Stimulated activated CD4-positive, alpha-beta T cell treated with anti-CD3 and anti-CD28 coated beads, Interleukin-1b, Interleukin-23, amount 100 ng/mL, for 1 hour (primary cell): Measurements from ENCODE around the gene GYPA.
"Not testable (repeated sequence)": the region's sequence is repeated elsewhere in the genome, so short reads cannot be mapped to it uniquely, and the experiment has no call there.

Experiments
- DNase-seq, 2 donors: peaks; one replicate each; pipeline ENCODE4 v3.0.0-alpha.2; 2020; ENCODE audit warnings: low read depth in 2 of 2

The GYPA gene

GRCh38 chr4:144140594-144141295 lies at the start of gene GYPA:
TSS of gene GYPA (minus strand) at chr4:144140718. CDS start at chr4:144140635, 83 bp downstream.
- DNase-seq = not testable (repeated sequence)

- DNase-seq = no peak
Measured at GRCh38 chr4:144190009-144190408, 49.5 kb upstream of the GYPA start.

- no peak for DNase-seq
Measured at GRCh38 chr4:144189121-144189520, 48.6 kb upstream of the GYPA start.

- no peak for DNase-seq
Measured at GRCh38 chr4:144185086-144185485, 44.6 kb upstream of the GYPA start.

DNA sequence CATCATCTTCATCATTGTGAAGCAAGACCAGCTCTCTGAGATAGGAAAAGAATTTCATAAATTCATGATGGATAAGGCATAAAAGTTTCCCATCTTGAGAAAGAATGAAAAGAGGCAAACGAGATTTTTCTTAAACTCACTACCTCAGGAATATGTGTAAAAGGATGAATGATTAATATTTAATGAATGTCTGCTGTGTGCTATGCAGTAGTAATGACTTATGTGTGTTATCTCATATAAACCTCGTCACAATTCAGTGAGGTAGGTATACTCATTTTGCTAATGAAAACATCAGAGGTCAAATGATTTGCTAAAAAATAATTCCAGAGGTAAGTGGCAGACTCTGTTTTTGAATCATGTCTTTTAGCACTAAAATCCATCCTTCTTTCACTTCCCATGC lies 42.6 kb upstream of the GYPA start:
- no peak for DNase-seq

- no peak for DNase-seq
Measured at GRCh38 chr4:144181391-144181790, 40.9 kb upstream of the GYPA start.

GRCh38 chr4:144179152-144179739 lies 38.7 kb upstream of the GYPA start:
- no peak for DNase-seq

GRCh38 chr4:144178414-144178813 lies 37.9 kb upstream of the GYPA start:
- no peak for DNase-seq

- DNase-seq = no peak
Measured at GRCh38 chr4:144176476-144176875, 36.0 kb upstream of the GYPA start.

DNA sequence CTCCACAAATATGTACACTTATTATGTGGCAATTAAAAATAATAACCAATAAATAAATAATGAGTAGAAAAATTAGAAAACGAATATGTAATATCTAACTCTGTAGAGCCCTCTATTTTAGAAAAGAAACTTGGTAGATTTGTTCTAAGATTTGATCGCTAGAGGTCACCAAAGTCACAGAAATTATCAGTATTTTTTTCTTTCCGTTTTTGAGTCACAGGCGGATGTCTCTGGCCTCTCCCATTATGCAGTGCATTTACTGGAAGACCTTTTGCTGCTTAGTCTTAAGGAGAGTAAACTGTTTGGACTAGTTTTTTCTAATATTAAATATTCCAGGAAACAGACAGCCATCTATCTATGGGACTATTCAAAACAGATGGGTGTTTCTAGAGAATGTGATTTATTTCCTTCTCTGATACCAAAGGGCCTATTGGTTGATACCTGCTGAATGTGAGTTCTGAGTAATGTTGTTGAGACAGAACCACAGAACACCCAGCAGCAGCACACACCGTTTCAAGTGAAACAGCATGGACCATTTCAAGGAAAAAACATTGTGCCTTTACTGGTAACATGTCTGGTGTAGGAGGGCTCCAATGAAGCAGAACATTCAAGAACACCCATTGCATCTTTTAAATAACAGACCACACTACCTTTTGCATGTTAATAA lies 34.0 kb upstream of the GYPA start:
- DNase-seq = no peak

GRCh38 chr4:144171697-144172096 lies 31.2 kb upstream of the GYPA start:
- DNase-seq = no peak

- DNase-seq = no peak
Measured at GRCh38 chr4:144169211-144169610, 28.7 kb upstream of the GYPA start.

- no peak for DNase-seq
Measured at GRCh38 chr4:144154044-144154443, 13.5 kb upstream of the GYPA start.

DNA sequence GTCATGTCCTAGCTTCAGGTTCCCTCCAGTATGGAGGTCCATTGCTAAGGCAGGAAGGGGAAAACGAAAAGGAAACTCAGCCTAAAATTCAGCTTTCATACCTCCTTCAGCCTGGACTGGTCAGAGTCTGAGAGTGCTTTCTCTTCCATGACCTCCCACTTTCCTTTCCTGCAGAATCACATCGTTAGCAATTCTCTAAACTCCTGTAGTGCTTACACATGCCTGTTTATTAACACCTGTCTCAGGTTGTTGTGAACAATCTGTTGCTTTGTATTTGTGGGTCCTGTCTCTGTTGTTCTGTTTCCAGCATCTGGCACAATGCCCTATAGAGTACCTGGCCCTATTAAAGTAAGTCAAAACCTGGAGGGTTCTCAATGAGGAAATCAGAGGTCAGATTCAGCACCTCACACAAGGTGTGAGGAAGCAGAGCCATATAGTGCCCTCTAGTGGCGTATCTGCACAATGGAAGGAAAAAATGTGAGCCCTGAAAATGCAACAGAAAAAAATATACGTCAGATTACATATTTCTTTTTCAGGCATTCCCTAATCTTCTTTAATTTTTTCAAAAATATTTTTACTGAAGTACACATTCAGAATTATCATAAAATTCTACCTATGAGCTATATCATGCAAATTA lies 2.3 kb upstream of the GYPA start:
- DNase-seq = not testable (repeated sequence)

DNA sequence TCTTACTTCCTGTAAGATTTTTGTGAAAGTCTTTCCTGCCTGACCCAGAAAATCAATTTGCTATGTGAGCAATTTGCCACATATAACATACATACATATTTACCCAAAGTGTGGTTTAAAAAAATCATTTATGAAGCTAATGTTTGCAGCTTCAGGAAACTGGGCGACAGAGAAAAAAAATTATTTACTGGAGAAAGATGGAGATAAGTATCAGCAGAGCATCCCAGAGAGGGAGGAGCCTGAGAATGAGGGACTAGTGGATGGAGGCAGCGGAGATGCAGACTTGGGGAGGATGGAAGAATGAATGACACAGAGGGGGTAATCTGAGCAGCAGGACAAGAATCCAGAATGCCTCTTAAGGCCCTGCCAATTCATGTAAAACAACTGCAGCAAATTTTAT lies 975 bp upstream of the GYPA start:
- DNase-seq = no peak

DNA sequence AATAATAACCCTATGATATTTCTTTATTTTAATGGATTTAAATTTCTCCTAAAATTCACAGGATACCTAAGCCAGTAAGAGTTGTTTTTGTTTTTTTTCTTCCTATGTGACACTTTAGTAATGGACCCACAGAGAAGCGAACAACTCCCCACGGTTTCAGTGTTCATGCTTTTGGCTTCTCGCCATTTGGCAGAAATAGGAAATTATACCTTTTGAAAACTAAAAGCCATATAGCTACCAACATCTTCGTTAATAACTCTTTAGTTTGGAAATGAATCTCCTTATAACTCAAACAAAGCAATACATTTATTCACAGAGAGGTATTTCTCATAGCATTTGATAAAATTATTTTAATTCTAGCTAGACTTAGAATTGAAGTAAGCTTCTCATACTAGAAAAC lies 527 bp downstream of the GYPA start:
- DNase-seq = not testable (repeated sequence)

DNA sequence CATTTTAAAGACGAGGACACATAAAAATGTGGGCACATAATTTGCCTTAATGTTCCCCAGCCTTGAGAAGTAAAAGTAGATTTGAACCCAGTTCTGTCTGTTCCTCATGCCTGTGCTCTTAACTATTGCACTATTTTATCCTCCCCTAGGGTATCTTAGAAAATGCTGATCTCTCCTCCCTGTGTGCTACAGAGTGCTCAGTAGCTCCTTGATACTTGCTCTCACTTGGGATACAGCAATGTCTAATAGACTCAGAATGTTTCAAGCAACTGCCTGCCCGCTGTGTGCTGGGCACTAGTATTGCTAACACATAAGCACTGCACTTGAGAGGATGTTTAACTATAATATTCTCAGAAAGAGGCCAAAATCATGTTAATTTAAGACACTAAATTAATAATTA lies 971 bp downstream of the GYPA start:
- not testable (repeated sequence) for DNase-seq

GRCh38 chr4:144138239-144138638 lies 2.3 kb downstream of the GYPA start:
- DNase-seq = not testable (repeated sequence)

DNA sequence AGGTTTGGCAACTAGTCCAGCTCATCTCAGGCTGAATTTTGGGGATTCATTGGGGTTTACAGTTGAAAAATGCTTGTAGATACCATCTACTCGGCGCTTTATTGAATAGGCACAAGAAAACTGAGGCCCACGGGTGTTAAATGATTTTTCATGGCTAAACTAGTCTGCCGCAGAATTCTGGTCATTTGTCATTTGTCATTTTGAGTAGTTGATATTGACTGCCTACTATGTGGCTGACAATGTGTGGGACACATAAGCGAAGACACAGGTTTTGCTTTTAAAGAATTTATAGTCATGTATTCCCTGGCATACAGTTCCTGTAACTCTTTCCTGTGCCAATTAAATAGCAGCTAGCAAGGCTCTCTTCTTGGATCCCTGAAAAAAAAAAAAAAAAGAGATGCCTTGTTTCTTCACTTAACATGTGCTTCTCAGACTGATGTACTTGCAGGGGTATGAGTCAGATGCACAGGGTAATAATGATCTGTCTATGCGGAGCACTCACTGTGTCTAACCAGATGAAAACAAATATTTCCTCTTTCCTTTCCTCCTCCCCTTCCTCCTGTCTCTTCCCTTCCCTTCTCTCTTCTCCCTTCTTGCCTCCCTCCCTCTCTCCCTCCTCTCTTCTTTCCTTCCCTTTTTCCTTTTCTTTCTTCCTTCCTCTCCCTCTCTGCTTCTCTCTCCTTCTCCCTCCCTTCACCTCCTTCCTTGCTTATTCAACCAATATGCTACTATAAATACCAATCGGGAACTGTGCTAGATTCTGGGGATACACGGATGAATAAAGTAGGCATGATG lies 3.2 kb downstream of the GYPA start:
- not testable (repeated sequence) for DNase-seq

- DNase-seq = not testable (repeated sequence)
Measured at GRCh38 chr4:144136189-144136588, 4.3 kb downstream of the GYPA start.

GRCh38 chr4:144130167-144130566 lies 10.4 kb downstream of the GYPA start:
- not testable (repeated sequence) for DNase-seq
